Hepatocyte (in vitro differentiated cells): ENCODE data around the gene TNFSF13B.

ENCODE experiments used
- CTCF ChIP-seq: fragments of 200-600 bp; sonication (generic); IDR thresholded peaks from 2 replicates; pipeline ENCODE4 v1.5.1; 2016; ENCODE audit warnings: antibody characterized with exemption, mild to moderate bottlenecking; ENCODE audit not compliant: poor library complexity
- EZH2phosphoT487 ChIP-seq: fragments of 200-600 bp; sonication (generic); IDR thresholded peaks from one replicate; pipeline ENCODE4 v1.6.1; 2018; ENCODE audit warnings: antibody characterized with exemption, mild to moderate bottlenecking, low read depth, moderate library complexity; ENCODE audit not compliant: unreplicated experiment, severe bottlenecking

DNA sequence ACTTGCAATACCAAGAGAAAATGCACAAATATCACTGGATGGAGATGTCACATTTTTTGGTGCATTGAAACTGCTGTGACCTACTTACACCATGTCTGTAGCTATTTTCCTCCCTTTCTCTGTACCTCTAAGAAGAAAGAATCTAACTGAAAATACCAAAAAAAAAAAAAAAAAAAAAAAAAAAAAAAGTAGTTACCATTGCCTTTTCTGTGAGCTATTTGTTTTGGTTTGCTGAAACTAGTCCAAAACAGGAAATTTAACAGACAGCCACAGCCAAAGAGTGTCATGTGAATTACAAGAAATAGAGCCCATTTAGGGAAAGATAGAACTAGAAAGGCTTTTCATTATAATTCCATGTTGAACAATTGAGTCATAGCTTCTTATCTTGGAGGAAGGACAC is 37.3 kb downstream of the TNFSF13B start:
- TF ChIP-seq CTCF (no peak), EZH2phosphoT487 (no peak)
